ENCODE results near the gene RNH1.

RNH1 gene

GRCh38 chr11:537622-538430 is 30.8 kb upstream of the RNH1 start:
- DNase-seq (ENCODE audit: low read depth in 1 of 2, low spot score in 1 of 2), result no peak

- peak; percentile 79 to 88 for DNase-seq (ENCODE audit: low read depth in 1 of 2, low spot score in 1 of 2)
Measured at GRCh38 chr11:536841-537621, 30.0 kb upstream of the RNH1 start, which contains the start of gene LRRC56. LRRC56 (plus strand) TSS chr11:537527; CDS start chr11:540685, 3,158 bp downstream.

DNA sequence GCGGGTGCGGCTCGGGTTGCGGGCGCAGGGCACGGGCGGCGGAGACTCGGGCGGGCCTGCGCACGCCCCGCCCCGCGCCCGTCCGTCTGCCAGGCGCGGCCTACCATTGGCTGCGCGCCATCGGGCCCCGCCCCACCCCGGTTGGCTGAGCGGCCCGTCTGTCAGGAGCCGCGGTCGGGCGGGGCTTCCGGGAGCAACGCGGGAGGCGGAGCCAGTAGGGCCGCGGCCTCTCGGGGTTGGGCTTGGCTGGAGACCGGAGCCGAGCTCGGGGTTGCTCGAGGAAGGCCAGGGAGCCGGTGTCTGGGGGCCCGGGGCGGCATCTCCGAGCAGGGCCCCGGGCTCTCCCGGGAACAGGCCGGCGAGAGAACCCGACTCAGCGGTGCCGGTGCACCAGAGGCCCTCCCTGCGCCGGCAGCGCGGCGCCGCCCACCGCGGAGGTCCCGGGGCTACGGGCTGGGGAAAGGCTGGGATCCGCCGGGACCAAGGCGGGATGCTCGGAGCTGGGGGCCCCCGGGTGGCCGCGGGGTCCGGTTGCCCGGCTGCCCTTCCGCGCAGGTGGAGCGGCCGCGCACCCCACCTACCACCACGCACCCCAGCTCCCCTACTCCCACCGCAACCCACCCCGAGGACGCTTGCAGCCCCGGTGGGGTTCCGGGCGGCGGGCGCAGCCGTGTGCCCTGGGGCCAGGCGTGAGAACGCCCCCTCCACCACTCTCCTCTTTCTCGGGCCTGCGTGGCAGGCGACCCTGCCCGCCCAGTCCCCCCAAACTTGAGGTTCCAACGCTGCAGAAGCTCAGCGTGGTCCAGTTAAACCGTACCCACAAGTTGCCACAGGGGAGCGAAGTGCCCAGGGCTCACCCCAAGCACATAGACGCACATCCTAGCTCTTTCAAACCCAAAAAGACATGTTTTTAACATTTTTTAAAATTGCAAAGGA is 28.7 kb upstream of the RNH1 start, which contains the start of gene HRAS:
Gene HRAS (minus strand): TSS at position 58 of the 936 bp plus-strand sequence.
- peak; percentile 95 to 97 for DNase-seq (ENCODE audit: low read depth in 1 of 2, low spot score in 1 of 2)

DNA sequence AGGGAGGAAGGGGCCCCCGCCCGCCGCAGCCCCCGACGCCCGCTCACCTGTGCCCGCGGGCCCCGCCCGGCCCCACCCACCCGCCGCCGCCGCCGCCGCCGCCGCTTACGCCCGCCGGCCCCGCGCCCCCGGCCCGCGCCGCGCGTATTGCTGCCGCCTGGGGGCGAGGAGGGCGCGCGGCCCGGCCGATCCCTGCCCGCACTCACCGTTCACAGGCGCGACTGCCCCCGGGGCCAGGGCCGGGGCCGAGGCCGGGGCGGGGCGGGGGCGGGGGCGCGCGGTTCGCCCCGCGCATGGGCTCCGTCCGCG is 28.1 kb upstream of the RNH1 start:
- no peak for DNase-seq (ENCODE audit: low read depth in 1 of 2, low spot score in 1 of 2)

GRCh38 chr11:534396-535209 is 27.6 kb upstream of the RNH1 start:
- DNase-seq (ENCODE audit: low read depth in 1 of 2, low spot score in 1 of 2), result no peak

DNA sequence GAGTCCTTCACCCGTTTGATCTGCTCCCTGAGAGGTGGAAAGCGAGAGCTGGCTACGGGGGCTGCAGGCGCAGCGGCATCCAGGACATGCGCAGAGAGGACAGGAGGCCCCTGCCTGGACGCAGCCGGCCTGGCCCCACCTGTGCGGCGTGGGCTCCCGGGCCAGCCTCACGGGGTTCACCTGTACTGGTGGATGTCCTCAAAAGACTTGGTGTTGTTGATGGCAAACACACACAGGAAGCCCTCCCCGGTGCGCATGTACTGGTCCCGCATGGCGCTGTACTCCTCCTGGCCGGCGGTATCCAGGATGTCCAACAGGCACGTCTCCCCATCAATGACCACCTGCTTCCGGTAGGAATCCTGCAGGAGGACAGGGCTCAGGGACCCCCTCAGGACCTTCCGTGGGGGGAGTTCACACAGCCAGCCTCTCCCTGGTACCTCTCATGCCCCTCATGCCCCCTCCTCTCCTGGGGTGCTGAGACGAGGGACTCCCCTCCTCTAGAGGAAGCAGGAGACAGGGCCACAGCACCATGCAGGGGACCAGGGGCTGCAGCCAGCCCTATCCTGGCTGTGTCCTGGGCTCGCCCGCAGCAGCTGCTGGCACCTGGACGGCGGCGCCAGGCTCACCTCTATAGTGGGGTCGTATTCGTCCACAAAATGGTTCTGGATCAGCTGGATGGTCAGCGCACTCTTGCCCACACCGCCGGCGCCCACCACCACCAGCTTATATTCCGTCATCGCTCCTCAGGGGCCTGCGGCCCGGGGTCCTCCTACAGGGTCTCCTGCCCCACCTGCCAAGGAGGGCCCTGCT is 26.7 kb upstream of the RNH1 start:
- no peak for DNase-seq (ENCODE audit: low read depth in 1 of 2, low spot score in 1 of 2)

GRCh38 chr11:532986-533585 is 26.0 kb upstream of the RNH1 start:
- no peak for DNase-seq (ENCODE audit: low read depth in 1 of 2, low spot score in 1 of 2)

DNA sequence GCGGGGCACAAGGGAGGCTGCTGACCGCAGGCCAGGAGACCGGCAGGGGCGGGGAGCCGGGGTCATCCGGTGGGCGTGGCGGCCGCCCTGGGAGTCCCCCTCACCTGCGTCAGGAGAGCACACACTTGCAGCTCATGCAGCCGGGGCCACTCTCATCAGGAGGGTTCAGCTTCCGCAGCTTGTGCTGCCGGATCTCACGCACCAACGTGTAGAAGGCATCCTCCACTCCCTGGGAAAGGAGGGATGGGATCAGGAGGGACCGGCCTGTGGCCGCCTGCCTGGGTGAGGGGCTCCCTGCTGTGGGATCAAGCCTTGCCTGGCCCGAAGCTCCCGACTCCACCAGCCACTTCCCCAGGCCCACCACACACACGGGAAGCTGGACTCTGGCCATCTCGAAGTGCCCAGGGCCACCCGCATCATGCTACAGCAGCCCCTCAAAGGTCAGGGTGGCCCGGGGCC is 25.5 kb upstream of the RNH1 start:
- DNase-seq (ENCODE audit: low read depth in 1 of 2, low spot score in 1 of 2), result no peak

DNA sequence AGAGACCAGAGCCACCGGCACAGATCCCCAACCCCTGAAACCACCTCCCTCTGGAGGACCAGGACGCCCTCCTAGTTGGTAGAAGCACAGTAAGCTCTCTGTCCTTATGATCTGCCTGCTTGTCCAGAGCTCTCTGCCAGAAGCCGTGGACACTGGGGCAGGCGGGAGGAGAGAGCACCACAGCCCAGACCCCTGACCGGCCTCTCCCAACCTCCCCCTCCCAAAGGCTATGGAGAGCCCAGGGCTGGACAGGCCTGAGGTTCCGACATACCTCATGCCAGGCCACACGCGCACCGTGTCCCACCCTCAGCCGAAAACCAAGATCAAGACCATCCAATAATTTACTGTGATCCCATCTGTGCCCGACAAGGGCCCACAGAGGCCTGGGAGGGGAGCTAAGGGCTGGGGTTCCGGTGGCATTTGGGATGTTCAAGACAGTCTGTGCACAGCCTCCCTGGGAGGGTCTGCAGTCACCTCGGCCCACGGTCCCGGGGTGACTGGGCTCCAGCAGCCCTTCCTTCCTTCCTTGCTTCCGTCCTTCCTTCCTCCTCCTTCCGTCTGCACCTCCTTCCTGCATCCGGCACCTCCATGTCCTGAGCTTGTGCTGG is 25.0 kb upstream of the RNH1 start:
- no peak for DNase-seq (ENCODE audit: low read depth in 1 of 2, low spot score in 1 of 2)

- no peak for DNase-seq (ENCODE audit: low read depth in 1 of 2, low spot score in 1 of 2)
Measured at GRCh38 chr11:530960-531831, 24.2 kb upstream of the RNH1 start.

DNA sequence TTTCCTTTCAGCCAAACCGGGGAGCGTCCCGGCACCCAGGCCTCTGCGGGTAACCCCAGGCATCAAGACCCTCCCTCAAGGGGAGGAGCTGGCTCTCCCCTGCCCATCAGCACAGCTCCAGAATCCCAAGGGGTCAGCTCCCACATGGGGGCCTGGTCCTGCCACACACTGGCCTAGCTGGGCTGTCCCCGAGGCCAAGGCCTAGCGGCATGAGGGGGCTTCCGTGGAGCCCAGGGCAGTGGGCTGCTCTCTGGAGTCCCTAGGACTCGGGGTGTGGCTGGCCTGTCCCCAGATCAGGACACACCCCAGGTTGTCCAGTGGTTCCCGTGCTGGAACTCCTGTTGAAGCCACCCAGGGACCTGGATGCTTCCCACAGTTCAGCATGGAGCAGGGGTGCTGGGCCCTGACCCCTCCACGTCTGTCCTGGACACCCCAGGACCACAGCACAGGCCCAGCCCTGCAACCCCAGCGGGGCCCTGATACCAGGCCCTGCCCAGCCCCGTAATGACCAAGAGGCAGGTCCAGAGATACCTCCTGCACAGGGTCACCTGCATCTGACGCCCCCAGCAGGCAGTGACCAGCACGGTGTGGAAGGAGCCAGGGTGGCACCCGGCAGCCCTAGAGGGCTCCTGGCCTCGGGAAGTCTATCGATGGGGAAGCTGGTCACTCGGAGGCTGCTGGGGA is 22.8 kb upstream of the RNH1 start:
- no peak for DNase-seq (ENCODE audit: low read depth in 1 of 2, low spot score in 1 of 2)

DNA sequence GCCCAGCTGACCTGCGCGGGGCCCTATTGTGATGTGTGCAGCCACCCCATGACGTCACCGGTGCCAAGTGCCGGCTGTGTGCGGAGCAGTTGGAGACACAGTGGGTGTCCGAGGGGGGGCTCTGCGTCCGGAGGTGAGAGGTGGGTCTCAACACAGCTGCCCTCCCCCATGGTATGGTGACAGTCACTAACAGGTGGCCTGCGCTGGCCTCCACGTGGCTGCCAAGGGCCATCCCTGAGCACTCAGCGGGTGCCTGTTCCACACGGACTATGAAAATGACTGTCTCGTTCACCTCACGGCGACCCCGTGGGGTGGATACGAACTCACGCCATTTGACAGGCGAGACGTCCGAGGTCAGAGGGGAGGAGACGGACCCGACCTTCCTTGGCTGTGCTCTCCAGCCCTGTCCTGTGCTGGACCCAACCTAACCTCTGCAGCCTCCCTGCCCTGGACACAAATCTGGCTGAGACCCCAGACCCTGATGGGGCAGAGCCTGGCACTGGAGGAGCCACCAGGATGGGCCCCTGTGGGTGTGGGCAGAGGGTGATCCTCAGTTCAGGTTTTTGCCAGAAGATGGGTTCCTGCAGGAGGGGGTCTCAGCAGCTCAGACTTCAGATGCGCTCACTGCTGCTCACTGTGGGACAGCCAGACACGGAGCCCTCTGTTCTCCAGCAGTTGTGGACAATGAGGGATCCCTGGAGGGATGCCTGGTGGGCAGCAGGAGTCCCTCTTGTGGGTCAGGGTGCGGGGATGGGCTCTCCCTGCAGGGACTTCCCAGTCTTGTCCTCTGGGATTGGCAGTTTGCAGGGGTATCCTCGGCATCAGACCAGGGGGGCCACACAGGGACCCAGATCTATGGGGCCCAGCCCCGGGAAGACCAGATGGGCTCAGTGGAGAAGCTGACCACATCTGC is 22.0 kb upstream of the RNH1 start:
- DNase-seq (ENCODE audit: low read depth in 1 of 2, low spot score in 1 of 2), result no peak

DNA sequence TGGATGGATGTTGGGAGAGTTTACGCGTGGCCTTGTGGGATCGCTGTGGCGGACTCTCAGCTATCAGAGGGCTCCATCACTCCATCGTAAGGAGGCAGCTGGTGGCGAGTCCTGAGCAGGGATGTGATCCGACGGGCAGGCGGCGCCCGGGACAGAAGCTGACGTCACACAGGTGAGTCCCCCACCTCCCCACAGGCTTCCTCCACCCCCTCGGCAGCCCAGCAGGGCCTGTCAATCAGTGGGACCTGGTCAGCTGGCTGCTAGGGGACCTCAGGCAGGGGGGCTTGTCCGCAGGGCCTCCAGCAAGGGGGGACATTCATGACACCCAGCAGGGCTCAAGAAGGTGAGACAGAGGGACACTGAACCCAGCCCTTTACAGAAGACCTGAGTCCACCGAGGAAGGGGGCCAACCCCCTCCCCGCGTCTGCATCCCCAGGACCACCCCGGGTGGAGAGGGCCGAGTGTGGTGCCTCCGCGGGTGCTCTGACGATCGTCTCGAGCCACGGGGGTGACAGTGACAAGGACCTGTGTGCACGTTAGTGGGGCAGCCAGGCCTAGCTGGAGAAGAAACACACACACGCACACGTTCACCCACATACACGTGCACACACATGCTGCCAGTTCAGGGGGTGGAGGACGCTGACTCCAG is 21.2 kb upstream of the RNH1 start:
- DNase-seq (ENCODE audit: low read depth in 1 of 2, low spot score in 1 of 2), result no peak

DNA sequence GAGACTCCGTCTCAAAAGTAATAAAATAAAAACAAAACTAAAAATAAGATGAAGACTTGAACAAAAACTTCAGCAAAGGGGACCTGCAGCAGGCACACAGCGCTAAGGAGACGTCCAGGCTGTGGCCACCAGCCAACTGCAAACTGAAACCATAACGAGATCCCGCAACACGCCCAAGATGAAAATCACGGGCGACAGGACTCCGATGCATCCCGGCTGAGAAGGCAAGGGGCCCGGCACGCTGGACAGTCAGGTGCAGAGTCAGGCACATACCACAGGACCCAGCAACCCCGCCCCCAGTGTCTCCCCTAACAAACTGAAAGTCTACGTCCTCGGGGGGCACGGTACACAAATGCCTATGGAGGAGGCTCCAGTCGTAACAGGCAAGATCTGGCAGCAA is 19.1 kb upstream of the RNH1 start:
- no peak for DNase-seq (ENCODE audit: low read depth in 1 of 2, low spot score in 1 of 2)

DNA sequence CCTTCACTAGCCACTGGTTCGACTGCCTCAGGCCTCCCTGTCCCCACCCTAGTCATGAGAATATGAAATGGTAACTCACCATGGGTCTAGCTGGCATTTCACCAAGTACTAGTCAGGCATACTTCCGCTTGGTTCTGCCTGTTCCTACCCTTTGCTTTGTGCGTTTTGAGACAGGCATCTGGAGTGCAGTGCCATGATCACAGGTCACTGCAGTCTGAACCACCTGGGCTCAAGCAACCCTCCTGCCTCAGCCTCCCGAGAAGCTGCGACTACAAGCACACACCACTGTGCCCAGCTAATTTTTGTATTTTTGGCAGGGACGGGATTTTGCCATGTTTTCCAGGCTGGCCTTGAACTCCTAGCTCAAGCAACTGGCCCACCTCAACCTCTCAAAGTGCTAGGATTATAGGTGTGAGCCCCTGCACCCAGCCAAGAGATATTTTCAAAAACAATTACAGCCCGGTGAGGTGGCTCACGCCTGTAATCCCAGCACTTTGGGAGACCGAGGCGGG is 14.2 kb upstream of the RNH1 start:
- no peak for DNase-seq (ENCODE audit: low read depth in 1 of 2, low spot score in 1 of 2)

Measured in stimulated activated CD4-positive, alpha-beta T cell treated with anti-CD3 and anti-CD28 coated beads, Interleukin-15, amount 100 ng/mL, for 1 hour (primary cell).